Measurements from ENCODE around the gene IL24.
"Not testable (repeated sequence)": the region's sequence is repeated elsewhere in the genome, so short reads cannot be mapped to it uniquely, and the experiment has no call there.

The IL24 gene

GRCh38 chr1:206897175-206897574 lies at the start of gene IL24:
IL24 (plus strand) TSS chr1:206897443; CDS start chr1:206897833, 390 bp downstream.
- DNase-seq: no peak

- DNase-seq: no peak
Measured at GRCh38 chr1:206847946-206848345, 49.3 kb upstream of the IL24 start.

GRCh38 chr1:206850401-206850800 lies 46.8 kb upstream of the IL24 start:
- no peak for DNase-seq

GRCh38 chr1:206851341-206852010 lies 45.8 kb upstream of the IL24 start:
- DNase-seq: no peak

GRCh38 chr1:206852662-206853061 lies 44.6 kb upstream of the IL24 start:
- DNase-seq: not testable (repeated sequence)

GRCh38 chr1:206853696-206854095 lies 43.5 kb upstream of the IL24 start:
- DNase-seq: not testable (repeated sequence)

GRCh38 chr1:206854401-206855129 lies 42.7 kb upstream of the IL24 start:
- DNase-seq: no peak

GRCh38 chr1:206855859-206856258 lies 41.4 kb upstream of the IL24 start:
- no peak for DNase-seq

GRCh38 chr1:206856674-206857464 lies 40.4 kb upstream of the IL24 start:
- no peak for DNase-seq

GRCh38 chr1:206859082-206859521 lies 38.1 kb upstream of the IL24 start:
- DNase-seq: no peak

GRCh38 chr1:206860165-206860564 lies 37.1 kb upstream of the IL24 start:
- no peak for DNase-seq

- DNase-seq: no peak
Measured at GRCh38 chr1:206863266-206863665, 34.0 kb upstream of the IL24 start.

- DNase-seq: peak; percentile 86
Measured at GRCh38 chr1:206864939-206865671, 32.1 kb upstream of the IL24 start, which contains the start of gene IL20. IL20 (plus strand) TSS chr1:206865623; CDS start chr1:206865853, 230 bp downstream.

- DNase-seq: no peak
Measured at GRCh38 chr1:206866062-206866461, 31.2 kb upstream of the IL24 start.

GRCh38 chr1:206867239-206867638 lies 30.0 kb upstream of the IL24 start:
- no peak for DNase-seq

GRCh38 chr1:206867716-206868115 lies 29.5 kb upstream of the IL24 start:
- DNase-seq: no peak

GRCh38 chr1:206868264-206868663 lies 29.0 kb upstream of the IL24 start:
- DNase-seq: no peak

- no peak for DNase-seq
Measured at GRCh38 chr1:206872139-206872538, 25.1 kb upstream of the IL24 start.

- DNase-seq: no peak
Measured at GRCh38 chr1:206873603-206874188, 23.5 kb upstream of the IL24 start.

- no peak for DNase-seq
Measured at GRCh38 chr1:206875752-206876377, 21.4 kb upstream of the IL24 start.

- DNase-seq: no peak
Measured at GRCh38 chr1:206878456-206878855, 18.8 kb upstream of the IL24 start.

- no peak for DNase-seq
Measured at GRCh38 chr1:206880314-206880713, 16.9 kb upstream of the IL24 start.

Data from activated gamma-delta T cell treated with Interleukin-2 at 50 U/mL for 16 hours (primary cell).